ENCODE results near the gene FIZ1. TPM values are rescaled to one million over a fixed set of nuclear protein-coding genes. Genes with fewer than 3 reads are reported as not detected.

FIZ1 gene, protein sequence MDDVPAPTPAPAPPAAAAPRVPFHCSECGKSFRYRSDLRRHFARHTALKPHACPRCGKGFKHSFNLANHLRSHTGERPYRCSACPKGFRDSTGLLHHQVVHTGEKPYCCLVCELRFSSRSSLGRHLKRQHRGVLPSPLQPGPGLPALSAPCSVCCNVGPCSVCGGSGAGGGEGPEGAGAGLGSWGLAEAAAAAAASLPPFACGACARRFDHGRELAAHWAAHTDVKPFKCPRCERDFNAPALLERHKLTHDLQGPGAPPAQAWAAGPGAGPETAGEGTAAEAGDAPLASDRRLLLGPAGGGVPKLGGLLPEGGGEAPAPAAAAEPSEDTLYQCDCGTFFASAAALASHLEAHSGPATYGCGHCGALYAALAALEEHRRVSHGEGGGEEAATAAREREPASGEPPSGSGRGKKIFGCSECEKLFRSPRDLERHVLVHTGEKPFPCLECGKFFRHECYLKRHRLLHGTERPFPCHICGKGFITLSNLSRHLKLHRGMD
- 9.2 TPM for total RNA-seq

DNA sequence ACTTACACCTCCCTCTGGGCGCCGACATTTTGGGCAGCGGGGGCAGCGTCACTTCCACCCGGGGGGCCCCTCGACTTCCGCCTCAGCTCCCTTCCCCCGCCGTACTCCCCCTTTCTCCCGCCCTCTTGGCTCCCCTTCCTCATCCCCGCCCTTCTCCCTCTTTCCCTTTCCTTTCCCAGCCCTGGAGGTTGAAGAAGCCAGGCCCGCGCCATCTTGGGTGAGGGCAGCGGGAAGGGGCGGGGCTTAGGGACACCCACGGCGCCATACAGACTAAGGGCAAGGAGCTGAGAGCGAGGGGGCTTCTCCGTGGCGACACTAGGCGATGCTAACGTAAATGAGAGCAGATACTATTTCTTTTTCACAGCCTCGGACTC is at the start of gene FIZ1:
Gene FIZ1 (minus strand): TSS at position 50 of the 374 bp plus-strand sequence. CDS start 1,652 bp downstream, outside the sequence.

DNA sequence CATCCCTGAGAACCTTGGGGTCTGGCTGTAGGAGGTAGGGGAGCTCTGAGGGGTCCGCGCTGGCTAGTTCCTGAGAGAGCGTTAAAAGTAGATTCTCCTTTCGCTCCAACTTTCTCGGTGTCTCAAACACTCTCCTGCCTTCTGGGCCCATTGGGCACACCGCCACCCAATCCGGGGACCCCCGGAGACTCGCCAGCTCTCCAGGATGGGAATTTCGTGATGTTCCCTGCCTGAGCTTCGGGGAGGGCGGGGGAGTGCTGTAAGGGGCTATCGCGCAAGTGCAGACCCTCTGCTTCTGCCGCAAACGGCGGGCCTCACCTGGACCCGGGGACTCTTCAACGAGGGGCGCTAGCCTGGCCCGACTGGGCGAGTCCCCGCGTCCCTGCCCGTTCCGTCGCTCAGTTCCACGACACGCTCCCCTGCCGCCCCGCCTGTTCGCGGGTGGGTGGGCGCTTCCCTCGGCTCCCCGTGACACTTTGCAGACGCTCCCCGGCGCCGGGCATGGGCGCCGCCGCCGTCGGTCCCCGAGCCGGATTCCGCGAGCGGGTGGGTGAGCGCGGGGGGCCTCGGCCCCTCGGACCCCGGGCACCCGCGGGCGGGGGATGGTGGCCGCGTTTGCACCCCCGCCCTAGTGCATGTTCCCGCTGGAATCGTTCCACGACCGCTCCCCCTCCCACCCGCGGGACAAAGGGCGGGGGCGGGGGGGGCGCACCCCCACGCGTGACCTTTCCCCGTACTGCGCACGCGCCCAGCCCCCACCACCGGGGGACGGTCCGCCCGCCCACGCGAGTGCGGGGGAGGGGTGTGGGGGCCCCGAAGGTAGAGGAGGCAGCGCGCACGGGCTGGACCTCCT is 48.6 kb upstream of the FIZ1 start, which contains the start of gene CCDC106:
Gene CCDC106 (plus strand): TSS at position 481 of the 853 bp plus-strand sequence. CDS start 835 bp downstream, outside the sequence.

DNA sequence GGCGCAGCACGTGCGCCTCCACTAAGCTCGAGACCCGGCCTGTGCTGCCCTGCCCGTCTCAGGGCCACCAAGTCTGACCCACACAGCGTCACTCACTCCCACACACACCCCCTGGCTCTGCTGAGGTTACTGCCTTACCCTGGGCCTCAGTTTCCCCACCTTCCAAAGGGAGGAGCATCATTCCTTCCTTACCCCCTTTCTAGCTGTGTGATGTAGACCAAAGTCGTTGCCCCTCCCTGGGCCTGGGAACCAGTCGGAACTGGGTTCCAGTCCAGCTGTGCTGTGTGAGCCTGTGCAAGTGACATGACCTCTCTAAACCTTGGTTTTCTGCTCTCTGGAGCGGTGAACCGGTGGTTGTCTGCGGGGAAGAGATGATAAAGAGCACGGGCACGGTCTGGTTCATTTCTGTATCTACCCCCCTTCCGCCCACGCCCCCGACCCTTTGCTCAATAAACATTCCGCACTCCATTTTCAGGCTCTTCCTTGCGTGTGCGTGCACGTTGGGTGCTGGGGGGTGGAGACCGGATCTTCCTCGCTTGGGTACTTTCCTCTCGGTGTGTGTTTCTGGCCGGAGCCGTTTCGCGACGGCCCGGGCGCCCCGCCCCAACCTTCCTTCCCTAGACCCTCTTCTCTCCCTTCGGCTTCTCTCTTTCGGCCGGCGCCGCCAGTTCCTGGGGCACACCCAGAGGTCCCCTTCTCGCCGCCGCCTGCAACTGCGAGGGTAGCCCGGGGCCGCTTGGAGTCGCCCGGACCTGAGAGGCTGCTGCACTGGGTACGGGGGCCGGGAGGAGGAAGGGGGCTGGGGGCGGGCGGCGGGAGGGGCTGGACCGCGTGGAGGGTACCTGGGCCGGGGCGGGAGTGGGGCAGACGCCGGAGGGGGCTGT is 43.9 kb upstream of the FIZ1 start, which contains the start of gene ZNF581:
Gene ZNF581 (plus strand): TSS at position 647 of the 884 bp plus-strand sequence. CDS start 923 bp downstream, outside the sequence.

DNA sequence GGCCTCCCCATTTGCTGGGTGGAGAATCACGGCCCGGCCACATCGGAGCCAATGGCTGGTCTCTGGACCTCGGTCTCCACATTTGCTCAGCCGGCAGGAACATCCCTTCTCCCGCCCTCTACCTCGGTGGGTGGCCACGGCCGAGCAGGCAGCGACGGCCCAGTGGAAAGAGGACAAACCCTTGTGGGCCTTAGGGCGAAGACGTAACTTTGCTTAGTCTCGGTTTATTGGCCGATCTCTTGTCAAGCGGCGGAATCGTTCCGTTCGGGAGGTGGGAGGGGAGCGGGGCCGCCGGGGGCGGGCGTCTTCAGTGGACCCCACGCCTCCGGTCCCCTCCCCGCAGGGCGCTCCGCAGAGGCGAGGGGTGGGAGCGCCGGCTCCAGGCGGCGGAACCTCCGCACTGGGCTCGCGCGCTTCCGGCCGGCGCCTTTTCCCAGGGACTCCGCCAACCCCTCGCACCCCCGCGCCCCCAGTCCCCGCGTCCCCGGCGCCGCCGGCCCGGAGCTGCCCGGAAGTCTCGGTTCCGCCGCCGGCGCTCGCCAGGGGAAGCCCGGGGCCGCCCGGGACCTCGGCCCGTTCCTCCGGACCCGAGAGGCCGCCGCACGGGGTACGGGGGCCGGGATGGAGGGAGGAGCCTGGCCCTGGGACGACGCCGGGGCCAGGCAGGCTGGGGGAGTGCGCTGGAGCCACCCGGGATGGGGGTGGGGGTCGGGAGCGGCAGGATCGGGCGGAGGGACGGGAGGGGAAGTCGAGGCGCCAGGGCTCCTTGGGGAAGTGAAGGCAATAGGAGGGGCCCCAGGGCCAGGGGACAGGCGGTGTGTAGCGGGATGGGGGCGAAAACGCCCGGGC is 41.5 kb upstream of the FIZ1 start, which contains the start of gene ZNF580:
Gene ZNF580 (plus strand): TSS at position 426 of the 849 bp plus-strand sequence. CDS start 1,507 bp downstream, outside the sequence.

DNA sequence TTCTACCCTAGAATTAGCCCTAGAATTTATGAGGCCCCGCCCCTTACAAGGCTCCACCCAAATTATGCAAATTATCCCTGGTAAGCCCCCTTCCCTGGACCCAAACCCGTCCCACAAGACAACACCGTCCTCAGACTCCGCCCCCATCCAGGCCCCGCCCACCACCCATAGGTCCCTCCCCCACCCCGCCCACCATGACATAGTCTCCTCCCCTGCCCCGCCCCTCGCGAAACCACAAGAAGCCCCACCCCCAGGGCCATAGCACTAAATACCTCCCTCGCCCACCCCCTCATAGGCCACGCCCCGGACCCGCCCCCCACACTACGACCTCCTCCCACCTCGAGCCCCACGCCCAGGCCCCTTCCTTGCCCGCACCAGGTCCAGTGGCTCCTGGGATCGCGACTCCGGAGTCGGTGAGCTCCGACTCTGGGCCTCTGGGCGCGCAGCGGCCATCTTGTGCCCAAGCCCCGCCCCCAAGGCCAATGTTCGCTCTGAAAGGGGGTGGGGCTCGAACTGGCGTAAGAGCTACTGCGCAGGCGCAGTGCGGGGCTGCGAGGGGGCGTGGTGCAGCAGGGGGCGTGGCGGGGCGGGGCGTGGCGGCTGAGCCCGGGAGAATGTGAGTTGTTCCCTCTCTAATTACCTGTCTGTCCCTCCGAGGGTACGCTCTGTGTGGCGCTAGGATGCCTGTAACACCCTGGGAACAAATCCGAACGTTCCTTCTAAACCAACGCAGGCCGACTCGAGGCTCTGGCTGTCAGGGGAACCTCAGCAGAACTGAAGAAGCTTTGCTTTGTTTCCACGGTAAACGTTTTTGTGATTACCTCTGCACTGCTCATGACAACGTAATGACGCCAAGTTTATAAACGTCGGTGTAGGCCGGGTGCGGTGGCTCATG is 25.0 kb upstream of the FIZ1 start, which contains the start of gene ZNF784:
Gene ZNF784 (minus strand): TSS at position 458 of the 895 bp plus-strand sequence. CDS start 5 bp downstream, at position 453.

DNA sequence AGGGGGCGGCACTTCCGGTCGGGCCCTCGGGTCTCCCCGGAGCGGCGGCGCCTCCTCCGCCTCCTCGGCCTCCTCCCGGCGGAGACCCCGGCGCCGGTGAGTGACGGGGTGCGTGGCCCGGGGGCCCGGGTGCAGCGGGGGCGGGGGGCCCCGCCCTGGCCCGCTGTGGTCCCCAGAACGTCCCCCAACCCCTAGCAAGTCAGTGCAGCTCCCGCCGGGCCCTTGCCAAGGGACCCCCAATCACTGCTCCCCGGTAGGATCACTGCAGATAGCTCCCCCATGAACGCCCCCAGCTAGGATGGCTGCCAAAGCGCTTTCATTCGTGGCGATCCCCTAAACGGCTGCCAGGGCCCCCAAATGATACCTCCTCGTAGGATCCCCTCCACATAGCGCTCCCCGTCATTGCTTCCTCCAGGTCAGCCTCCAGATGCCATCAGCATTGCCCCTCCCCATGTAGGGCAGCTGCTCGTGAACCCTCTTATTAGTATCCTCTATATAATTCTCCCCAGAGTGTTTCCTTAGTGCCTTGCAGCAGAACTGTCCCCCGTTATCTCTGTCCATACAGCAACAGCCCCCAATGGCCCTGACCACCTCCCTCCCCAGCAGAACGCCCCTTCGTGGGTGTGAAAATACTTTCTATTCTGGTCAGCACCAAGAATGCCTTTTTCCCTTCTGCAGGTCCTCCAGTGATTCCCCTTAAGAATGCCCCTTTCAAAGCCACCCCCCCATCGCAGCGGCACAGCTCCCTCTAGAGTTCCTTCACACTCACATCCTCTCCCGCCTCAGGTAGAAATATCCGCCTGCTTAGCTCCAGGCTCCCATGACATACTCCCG is 6.5 kb upstream of the FIZ1 start, which contains the start of gene ZNF865:
Gene ZNF865 (plus strand): TSS at position 11 of the 834 bp plus-strand sequence. CDS start 7,972 bp downstream, outside the sequence.

DNA sequence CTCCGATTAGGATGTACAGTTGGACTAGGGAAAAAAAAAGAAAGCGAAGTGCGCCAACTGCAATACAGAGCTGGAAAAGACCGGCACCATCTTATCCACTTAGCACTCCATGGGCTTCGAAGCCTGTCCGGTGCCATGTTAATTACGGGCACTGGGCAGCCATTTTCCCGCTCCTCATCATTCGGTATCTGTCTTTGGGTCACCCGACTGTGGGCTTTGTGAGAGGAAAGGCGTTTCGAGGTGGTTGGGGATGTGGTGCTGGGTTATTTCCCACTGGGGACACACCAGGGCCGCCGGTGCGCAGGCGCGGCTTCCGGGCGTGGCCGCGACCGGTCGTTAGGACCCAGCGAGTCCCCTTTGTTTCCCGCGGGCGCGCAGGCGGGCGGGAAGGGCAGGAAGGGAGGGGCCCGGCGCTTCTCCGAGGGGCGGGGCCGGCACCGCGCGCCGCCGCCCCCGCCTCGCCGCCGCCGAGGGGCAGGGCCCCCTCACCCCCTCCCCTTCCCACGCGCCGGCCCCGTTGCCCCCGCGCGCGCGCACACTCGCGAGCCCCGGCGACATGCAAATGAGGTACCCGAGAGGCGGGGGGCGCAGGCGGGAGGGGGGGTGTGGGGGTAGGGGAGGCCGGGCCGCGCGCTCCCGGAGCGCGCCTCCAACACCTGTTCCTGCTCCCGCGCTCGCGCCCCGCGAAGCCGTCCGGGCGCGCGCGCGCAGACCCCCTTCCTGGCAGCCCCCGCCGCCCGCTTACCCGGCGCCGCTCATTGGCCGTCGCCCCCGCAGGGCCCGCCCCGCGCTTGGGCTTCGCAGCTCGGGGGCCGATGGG is 735 bp upstream of the FIZ1 start, which contains the start of gene ZNF524:
Gene ZNF524 (plus strand): TSS at position 447 of the 820 bp plus-strand sequence. CDS start 1,825 bp downstream, outside the sequence.

DNA sequence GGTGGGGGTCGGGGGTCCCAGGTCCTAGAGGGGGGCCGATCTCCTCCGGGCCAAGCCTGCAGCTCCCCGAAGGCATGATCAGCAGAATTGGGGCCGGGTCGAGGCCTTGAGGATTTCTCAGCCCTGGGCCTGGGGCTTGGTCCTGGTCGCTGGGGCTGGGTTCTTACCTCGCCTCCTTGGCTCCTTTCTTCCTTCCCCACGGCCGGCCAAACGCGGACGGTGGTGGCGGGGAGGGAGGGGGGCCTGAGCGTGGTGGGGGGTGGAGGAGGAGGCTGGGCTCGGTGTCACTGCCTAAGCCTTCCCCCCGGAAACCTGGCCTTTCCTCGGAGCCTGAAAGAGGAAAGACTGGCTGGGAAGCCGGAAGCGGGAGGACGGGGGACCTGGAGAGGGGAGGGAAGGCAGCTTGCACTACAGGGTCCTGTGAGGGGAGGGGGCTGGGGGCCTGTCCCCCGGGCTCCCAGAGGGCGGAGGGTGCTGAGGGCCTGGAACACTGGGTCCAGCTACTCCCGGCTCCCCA is 18.6 kb downstream of the FIZ1 start, which contains the start of gene ZNF579:
Gene ZNF579 (minus strand): TSS at position 221 of the 517 bp plus-strand sequence. CDS start 1,209 bp downstream, outside the sequence.

DNA sequence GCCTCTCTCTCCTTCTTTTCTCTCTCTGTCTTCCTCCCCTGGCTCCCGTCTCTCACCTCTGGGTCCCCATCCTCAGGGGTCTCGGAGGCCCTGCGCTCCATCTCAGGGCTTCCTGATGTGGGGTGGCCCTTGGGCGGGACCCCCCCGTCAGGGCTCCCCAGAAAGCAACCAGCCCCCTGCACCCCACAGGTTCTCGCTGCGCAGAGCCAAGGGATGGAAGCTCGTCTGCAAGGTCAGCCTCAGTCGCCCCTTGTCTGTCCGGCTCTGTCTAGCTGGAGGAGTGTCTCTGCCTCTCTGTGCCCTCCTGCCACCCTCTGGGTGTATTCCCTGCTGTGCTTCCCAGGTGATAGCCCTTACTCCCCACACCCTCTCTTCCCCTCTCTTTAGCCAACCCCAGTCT is 53.9 kb downstream of the FIZ1 start, which contains the start of gene SBK3:
Gene SBK3 (minus strand): TSS at position 101 of the 400 bp plus-strand sequence. CDS start 0 bp downstream, at position 101.

Other genes with a start within 250 kb of the FIZ1 start
- gene COX6B2, start 244.8 kb downstream of the FIZ1 start, total RNA-seq: 0.12 TPM
- not detected for gene GARIN5B, start 236.3 kb downstream of the FIZ1 start, total RNA-seq
- 0.41 TPM for gene IL11, start 229.1 kb downstream of the FIZ1 start, total RNA-seq
- gene TMEM190, start 222.7 kb downstream of the FIZ1 start, total RNA-seq: not detected
- gene TMEM238, start 215.2 kb downstream of the FIZ1 start, total RNA-seq: 1.6 TPM
- 334 TPM for gene RPL28, start 213.6 kb downstream of the FIZ1 start, total RNA-seq
- gene UBE2S, start 191.7 kb downstream of the FIZ1 start, total RNA-seq: 21.2 TPM
- 0.12 TPM for gene SHISA7, start 156.2 kb downstream of the FIZ1 start, total RNA-seq
- 80.6 TPM for gene ISOC2, start 137.9 kb downstream of the FIZ1 start, total RNA-seq
- gene C19orf85, start 134.8 kb downstream of the FIZ1 start, total RNA-seq: not detected
- gene ZNF628, start 122.9 kb downstream of the FIZ1 start, total RNA-seq: 5.6 TPM
- 19.6 TPM for gene NAT14, start 114.3 kb downstream of the FIZ1 start, total RNA-seq
- gene SSC5D, start 111.1 kb downstream of the FIZ1 start, total RNA-seq: 5.3 TPM
- 0.35 TPM for gene SBK2, start 62.4 kb downstream of the FIZ1 start, total RNA-seq
- gene SBK3, start 54.0 kb downstream of the FIZ1 start, total RNA-seq: not detected
- gene ZNF579, start 18.7 kb downstream of the FIZ1 start, total RNA-seq: 10.0 TPM
- 13.3 TPM for gene ZNF524, start 771 bp upstream of the FIZ1 start, total RNA-seq
- 10.3 TPM for gene ZNF865, start 6.1 kb upstream of the FIZ1 start, total RNA-seq
- gene ZNF784, start 25.0 kb upstream of the FIZ1 start, total RNA-seq: 14.7 TPM
- gene ZNF580, start 41.5 kb upstream of the FIZ1 start, total RNA-seq: 18.8 TPM
- gene ZNF581, start 44.1 kb upstream of the FIZ1 start, total RNA-seq: 26.9 TPM
- gene CCDC106, start 48.7 kb upstream of the FIZ1 start, total RNA-seq: 12.3 TPM
- gene U2AF2, start 55.5 kb upstream of the FIZ1 start, total RNA-seq: 150 TPM
- gene EPN1, start 75.7 kb upstream of the FIZ1 start, total RNA-seq: 110 TPM
- not detected for gene NLRP9, start 138.9 kb upstream of the FIZ1 start, total RNA-seq
- gene RFPL4A, start 159.6 kb upstream of the FIZ1 start, total RNA-seq: not detected
- gene RFPL4AL1, start 169.6 kb upstream of the FIZ1 start, total RNA-seq: 0.41 TPM
- 0.18 TPM for gene NLRP11, start 232.5 kb upstream of the FIZ1 start, total RNA-seq
- not detected for gene NLRP4, start 237.0 kb upstream of the FIZ1 start, total RNA-seq